ENCODE results near the gene ZIM2.

The ZIM2 gene

GRCh38 chr19:56821675-56822074, 18.9 kb downstream of the ZIM2 start:
- no peak for ATAC-seq

GRCh38 chr19:56821209-56821608, 19.3 kb downstream of the ZIM2 start:
- no peak for ATAC-seq
- TF ChIP-seq ESRRG (CRISPR knock-in tag; IDR thresholded peaks at IDR 0.05), result no peak
- TF ChIP-seq ZNF70 (CRISPR knock-in tag; IDR thresholded peaks at IDR 0.05), result no peak
- TF ChIP-seq CREB5 (CRISPR knock-in tag; IDR thresholded peaks at IDR 0.05; ENCODE audit: low read depth), result no peak
- no peak for TF ChIP-seq BACH2 (CRISPR knock-in tag; IDR thresholded peaks at IDR 0.05; ENCODE audit: borderline replicate concordance)
- TF ChIP-seq ZNF8 (CRISPR knock-in tag; IDR thresholded peaks at IDR 0.05), result no peak
- no peak for TF ChIP-seq PPARA (CRISPR knock-in tag; IDR thresholded peaks at IDR 0.05; ENCODE audit: borderline replicate concordance)
- TF ChIP-seq RARB (CRISPR knock-in tag; IDR thresholded peaks at IDR 0.05), result no peak
- no peak for TF ChIP-seq SNAI2 (CRISPR knock-in tag; IDR thresholded peaks at IDR 0.05)
- no peak for TF ChIP-seq ZFP3 (CRISPR knock-in tag; IDR thresholded peaks at IDR 0.05)
- TF ChIP-seq POU6F1 (CRISPR knock-in tag; IDR thresholded peaks at IDR 0.05; ENCODE audit: borderline replicate concordance, low read depth), result no peak
- TF ChIP-seq CSRNP3 (CRISPR knock-in tag; IDR thresholded peaks at IDR 0.05), result no peak
- TF ChIP-seq GLIS3 (CRISPR knock-in tag; IDR thresholded peaks at IDR 0.05), result no peak
- no peak for TF ChIP-seq ZC3H10 (CRISPR knock-in tag; IDR thresholded peaks at IDR 0.05)
- TF ChIP-seq ISL1 (CRISPR knock-in tag; IDR thresholded peaks at IDR 0.05), result no peak
- no peak for TF ChIP-seq CSDC2 (CRISPR knock-in tag; IDR thresholded peaks at IDR 0.05)
- TF ChIP-seq ZFP30 (CRISPR knock-in tag; IDR thresholded peaks at IDR 0.05), result no peak

More at GRCh38 chr19:56821675-56822074, 18.9 kb downstream of the ZIM2 start:
- TF ChIP-seq PPARA (CRISPR knock-in tag; IDR thresholded peaks at IDR 0.05; ENCODE audit: borderline replicate concordance) (no peak), SNAI2 (CRISPR knock-in tag; IDR thresholded peaks at IDR 0.05) (no peak), CSDC2 (CRISPR knock-in tag; IDR thresholded peaks at IDR 0.05) (no peak), TSHZ2 (CRISPR knock-in tag; IDR thresholded peaks at IDR 0.05) (no peak), TOX (CRISPR knock-in tag; IDR thresholded peaks at IDR 0.05; ENCODE audit: borderline replicate concordance) (no peak), POU6F1 (CRISPR knock-in tag; IDR thresholded peaks at IDR 0.05; ENCODE audit: borderline replicate concordance, low read depth) (no peak), CREB5 (CRISPR knock-in tag; IDR thresholded peaks at IDR 0.05; ENCODE audit: low read depth) (no peak), OSR1 (CRISPR knock-in tag; IDR thresholded peaks at IDR 0.05) (no peak), ZFP3 (CRISPR knock-in tag; IDR thresholded peaks at IDR 0.05) (no peak), CSRNP3 (CRISPR knock-in tag; IDR thresholded peaks at IDR 0.05) (no peak), TCF4 (CRISPR knock-in tag; IDR thresholded peaks at IDR 0.05; ENCODE audit: borderline replicate concordance) (no peak)
